MCF 10A (cell line): ENCODE measurements around the gene PITPNM3. TPM values are rescaled to one million over a fixed set of nuclear protein-coding genes. Genes with fewer than 3 reads are reported as not detected.

Experiments used
- BruUV-seq: library from RNA; stranded (reverse); fragments of 400-500 nt; replicated peaks from 2 replicates; lab custom pipeline; 2021; lab: Mats Ljungman, UMichigan
- CTCF ChIA-PET: fragments of 300-600 bp; sonication (Branson Sonifier 250); formaldehyde crosslinking; extraction: SDS; loops from one replicate; lab custom pipeline; 2021; ENCODE audit warnings: antibody characterized with exemption, inconsistent platforms; lab: Yijun Ruan, JAX
- POLR2A ChIA-PET: fragments of 300-600, 350-650 bp; sonication (Branson Sonifier 250); formaldehyde crosslinking; extraction: SDS; loops from one replicate; lab custom pipeline; 2020; ENCODE audit warnings: antibody characterized with exemption, inconsistent platforms; lab: Yijun Ruan, JAX
- DNase-seq: peaks from one replicate; pipeline ENCODE4 v3.0.0-alpha.2; 2018; ENCODE audit not compliant: unreplicated experiment
- H3K27ac Mint-ChIP-seq: one replicate; pipeline ENCODE4 v1.8.0; 2022; ENCODE audit warnings: mild to moderate bottlenecking, low read depth, mixed read lengths; ENCODE audit not compliant: unreplicated experiment
- H3K27me3 Mint-ChIP-seq: one replicate; pipeline ENCODE4 v1.8.0; 2022; ENCODE audit warnings: mixed read lengths; ENCODE audit not compliant: insufficient read depth, unreplicated experiment
- H3K36me3 Mint-ChIP-seq: one replicate; pipeline ENCODE4 v1.8.0; 2022; ENCODE audit warnings: mild to moderate bottlenecking, moderate library complexity, mixed read lengths; ENCODE audit not compliant: insufficient read depth, unreplicated experiment
- H3K4me1 Mint-ChIP-seq: one replicate; pipeline ENCODE4 v1.8.0; 2022; ENCODE audit warnings: mixed read lengths; ENCODE audit not compliant: insufficient read depth, unreplicated experiment
- H3K4me3 Mint-ChIP-seq: one replicate; pipeline ENCODE4 v1.8.0; 2022; ENCODE audit warnings: mild to moderate bottlenecking, moderate library complexity, mixed read lengths; ENCODE audit not compliant: unreplicated experiment
- H3K9me3 Mint-ChIP-seq: one replicate; pipeline ENCODE4 v1.8.0; 2022; ENCODE audit warnings: mixed read lengths; ENCODE audit not compliant: unreplicated experiment
- intact Hi-C: fragments of 100-400 bp; cut with micrococcal nuclease; formaldehyde crosslinking; loops from 2 replicates; pipeline ENCODE4 v1.14.1; 2022
- total RNA-seq: library from RNA; stranded (reverse); gene quantifications from 2 replicates; pipeline ENCODE4 v1.2.3, GENCODE V29; 2022
- TF ChIP-seq, protein P1 (sequence below): fragments of 200-600 bp; IDR thresholded peaks from one replicate; pipeline ENCODE4 v1.8.0; 2022; ENCODE audit warnings: antibody characterized with exemption, mild to moderate bottlenecking; ENCODE audit not compliant: unreplicated experiment

Gene PITPNM3
- total RNA-seq, 1 experiment from 2014 or later, result 22.8 TPM

DNA sequence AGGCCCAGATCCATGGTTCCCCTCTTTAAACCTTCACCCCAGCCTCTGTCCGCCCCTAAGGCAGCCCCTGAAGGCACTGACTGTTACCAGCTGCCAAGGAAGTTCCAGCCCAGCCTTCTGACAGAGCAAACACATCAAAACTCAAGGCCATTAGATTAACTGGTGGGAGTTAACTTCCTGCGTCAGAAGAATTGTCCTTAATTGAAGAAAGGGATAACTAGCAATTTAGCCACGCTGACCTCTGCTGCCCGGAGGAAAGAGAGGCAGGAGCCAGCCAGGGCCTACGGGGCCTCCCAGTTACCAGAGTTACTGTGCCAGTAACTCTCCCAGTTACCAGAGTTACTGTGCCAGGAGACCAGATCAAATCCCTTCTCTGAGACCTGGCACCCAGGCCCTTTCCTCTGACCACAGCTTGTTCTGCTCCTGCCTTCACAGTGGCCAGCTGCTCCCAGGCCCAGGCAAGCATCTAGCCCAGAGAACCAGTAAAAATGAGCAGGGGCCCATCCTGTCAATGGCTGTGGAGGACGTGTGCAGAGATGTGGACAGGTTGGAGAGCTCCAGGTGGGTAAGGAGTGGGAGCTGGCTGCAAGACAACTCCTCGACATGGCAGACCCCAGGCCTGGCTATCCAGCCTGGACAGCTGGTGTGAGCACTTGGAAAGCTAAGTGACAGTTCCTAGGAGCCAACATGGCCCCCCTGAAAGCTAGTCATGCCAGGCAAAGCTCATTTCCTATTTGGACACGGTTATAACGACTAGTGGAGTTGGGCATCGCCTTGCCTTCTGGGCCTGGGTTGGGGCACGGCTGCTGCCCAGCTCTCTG, 2.8 kb upstream of the PITPNM3 start:
- no peak overlapping the region for H3K4me3 Mint-ChIP-seq
- peaks cover 18% of the 10 kb centered on the region for H3K4me1 Mint-ChIP-seq
- DNase-seq, result no peak
- ChIA-PET POLR2A (interaction anchor here (0.6 to 1.9 kb wide), 6 partner anchors 8 to 51 kb away, joined by 3 to 16 read pairs (median 3); no protein-coding TSS in a partner anchor), CTCF (interaction anchor here (1.5 kb wide), 1 partner anchor 87 kb away, joined by 12 read pairs; no protein-coding TSS in a partner anchor)
- no peaks in the 10 kb centered on the region for H3K27me3 Mint-ChIP-seq
- H3K27ac Mint-ChIP-seq, result no peak overlapping the region
- intact Hi-C loops, result no loop called here
- no peaks in the 10 kb centered on the region for H3K36me3 Mint-ChIP-seq
- BruUV-seq, result no TSS peak
- peaks cover 10% of the 10 kb centered on the region for H3K9me3 Mint-ChIP-seq
- TF ChIP-seq, protein P1, sequence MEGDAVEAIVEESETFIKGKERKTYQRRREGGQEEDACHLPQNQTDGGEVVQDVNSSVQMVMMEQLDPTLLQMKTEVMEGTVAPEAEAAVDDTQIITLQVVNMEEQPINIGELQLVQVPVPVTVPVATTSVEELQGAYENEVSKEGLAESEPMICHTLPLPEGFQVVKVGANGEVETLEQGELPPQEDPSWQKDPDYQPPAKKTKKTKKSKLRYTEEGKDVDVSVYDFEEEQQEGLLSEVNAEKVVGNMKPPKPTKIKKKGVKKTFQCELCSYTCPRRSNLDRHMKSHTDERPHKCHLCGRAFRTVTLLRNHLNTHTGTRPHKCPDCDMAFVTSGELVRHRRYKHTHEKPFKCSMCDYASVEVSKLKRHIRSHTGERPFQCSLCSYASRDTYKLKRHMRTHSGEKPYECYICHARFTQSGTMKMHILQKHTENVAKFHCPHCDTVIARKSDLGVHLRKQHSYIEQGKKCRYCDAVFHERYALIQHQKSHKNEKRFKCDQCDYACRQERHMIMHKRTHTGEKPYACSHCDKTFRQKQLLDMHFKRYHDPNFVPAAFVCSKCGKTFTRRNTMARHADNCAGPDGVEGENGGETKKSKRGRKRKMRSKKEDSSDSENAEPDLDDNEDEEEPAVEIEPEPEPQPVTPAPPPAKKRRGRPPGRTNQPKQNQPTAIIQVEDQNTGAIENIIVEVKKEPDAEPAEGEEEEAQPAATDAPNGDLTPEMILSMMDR, result no peak

DNA sequence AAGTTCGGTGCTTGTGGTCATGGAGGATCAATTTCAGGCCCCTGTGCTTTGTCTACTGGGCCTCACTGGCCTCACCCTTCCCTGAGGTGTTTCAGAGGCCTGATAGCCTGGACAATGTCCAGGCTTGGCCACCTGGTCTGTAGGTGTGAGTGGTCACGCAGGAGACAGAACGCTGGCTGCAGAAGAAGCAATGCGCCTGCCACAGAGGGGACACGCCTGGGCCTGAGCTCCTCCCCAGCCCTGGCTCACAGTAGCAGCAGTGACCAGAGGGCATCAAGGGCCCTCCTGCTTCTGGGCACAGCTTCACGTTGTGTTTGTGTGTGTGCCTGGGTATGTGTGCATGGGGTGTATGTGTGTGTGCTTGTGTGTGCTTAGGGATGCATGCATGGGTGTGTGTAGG, 1.9 kb upstream of the PITPNM3 start:
- H3K9me3 Mint-ChIP-seq, result peaks cover 10% of the 10 kb centered on the region
- H3K27me3 Mint-ChIP-seq, result no peaks in the 10 kb centered on the region
- peaks cover 21% of the 10 kb centered on the region for H3K4me1 Mint-ChIP-seq
- no TSS peak for BruUV-seq
- TF ChIP-seq, protein P1, result no peak
- POLR2A ChIA-PET, result interaction anchor here (1.0 to 1.9 kb wide), 3 partner anchors 9 to 33 kb away, joined by 3 to 16 read pairs (median 3); no protein-coding TSS in a partner anchor
- H3K4me3 Mint-ChIP-seq, result no peak overlapping the region
- no peak for DNase-seq
- no peaks in the 10 kb centered on the region for H3K36me3 Mint-ChIP-seq
- CTCF ChIA-PET, result interaction anchor here (0.6 kb wide), 2 partner anchors 29 to 889 kb away, joined by 3 to 5 read pairs; no protein-coding TSS in a partner anchor
- H3K27ac Mint-ChIP-seq, result no peak overlapping the region
- intact Hi-C loops, result no loop called here

DNA sequence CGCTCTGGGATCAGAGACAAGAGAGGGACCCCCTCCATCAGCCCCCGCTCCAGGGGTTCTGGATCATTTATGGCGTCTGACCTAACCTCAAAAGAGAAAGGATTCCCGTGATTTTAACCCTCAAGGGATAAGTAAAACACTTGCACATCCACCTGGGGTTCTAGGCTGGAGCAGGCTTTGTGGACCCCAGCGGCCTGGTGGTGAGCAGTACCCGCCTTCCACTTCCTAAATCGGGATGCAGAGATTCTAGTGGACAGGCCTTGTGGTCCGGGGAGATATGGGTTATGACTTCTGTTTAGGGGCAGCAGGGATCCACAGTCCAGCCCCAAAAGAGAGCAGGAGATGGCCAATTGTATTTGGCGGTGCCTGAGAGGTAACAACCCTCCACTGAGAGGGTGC, 684 bp upstream of the PITPNM3 start:
- no peak for DNase-seq
- ChIA-PET CTCF (no interaction called here), POLR2A (interaction anchor here (0.6 to 1.9 kb wide), 3 partner anchors 10 to 52 kb away, joined by 3 to 16 read pairs (median 3); no protein-coding TSS in a partner anchor)
- H3K4me3 Mint-ChIP-seq, result peak overlapping the region; percentile 80
- intact Hi-C loops, result no loop called here
- TF ChIP-seq, protein P1, result no peak
- no peak overlapping the region for H3K27ac Mint-ChIP-seq
- peaks cover 32% of the 10 kb centered on the region for H3K4me1 Mint-ChIP-seq
- peaks cover 10% of the 10 kb centered on the region for H3K9me3 Mint-ChIP-seq
- no peaks in the 10 kb centered on the region for H3K27me3 Mint-ChIP-seq
- BruUV-seq, result no TSS peak
- no peaks in the 10 kb centered on the region for H3K36me3 Mint-ChIP-seq
